Measurements from ENCODE around the gene SCAPER.
"Not testable (repeated sequence)": the region's sequence is repeated elsewhere in the genome, so short reads cannot be mapped to it uniquely, and the experiment has no call there.

Gene SCAPER

GRCh38 chr15:76860201-76860600 lies 44.9 kb downstream of the SCAPER start:
- no peak for TF ChIP-seq CTCF (IDR thresholded peaks at IDR 0.05)
- H3K9me3 Mint-ChIP-seq: peaks cover 10% of the 10 kb centered on the region
- H3K4me1 Mint-ChIP-seq: no peaks in the 10 kb centered on the region
- peaks cover 16% of the 10 kb centered on the region for H3K36me3 Mint-ChIP-seq (ENCODE audit: low read depth)
- no peaks in the 10 kb centered on the region for H3K27me3 Mint-ChIP-seq (ENCODE audit: low read depth, poor library complexity)
- H3K27ac Mint-ChIP-seq: no peak overlapping the region
- no peak for DNase-seq
- no peak overlapping the region for H3K4me3 Mint-ChIP-seq

GRCh38 chr15:76850367-76850766 lies 54.8 kb downstream of the SCAPER start:
- DNase-seq; H3K27me3 Mint-ChIP-seq (ENCODE audit: low read depth, poor library complexity); H3K4me3 Mint-ChIP-seq; H3K4me1 Mint-ChIP-seq; H3K27ac Mint-ChIP-seq: not testable (repeated sequence)
- peaks cover 85% of the 10 kb centered on the region for H3K36me3 Mint-ChIP-seq (ENCODE audit: low read depth)
- H3K9me3 Mint-ChIP-seq: peaks cover 76% of the 10 kb centered on the region

GRCh38 chr15:76846782-76847181 lies 58.4 kb downstream of the SCAPER start:
- Mint-ChIP-seq H3K9me3 (peaks cover 41% of the 10 kb centered on the region), H3K36me3 (ENCODE audit: low read depth) (peaks cover 49% of the 10 kb centered on the region), H3K27me3 (ENCODE audit: low read depth, poor library complexity) (no peaks in the 10 kb centered on the region), H3K4me3 (no peak overlapping the region), H3K4me1 (peaks cover 5% of the 10 kb centered on the region), H3K27ac (no peak overlapping the region)
- no peak for TF ChIP-seq CTCF (IDR thresholded peaks at IDR 0.05)
- no peak for DNase-seq

- Mint-ChIP-seq H3K27me3 (ENCODE audit: low read depth, poor library complexity) (no peaks in the 10 kb centered on the region), H3K4me1 (peaks cover 5% of the 10 kb centered on the region), H3K9me3 (peaks cover 18% of the 10 kb centered on the region), H3K27ac (no peak overlapping the region), H3K36me3 (ENCODE audit: low read depth) (peaks cover 22% of the 10 kb centered on the region), H3K4me3 (no peak overlapping the region)
- no peak for TF ChIP-seq CTCF (IDR thresholded peaks at IDR 0.05)
- DNase-seq: no peak
Measured at GRCh38 chr15:76844096-76844495, 61.0 kb downstream of the SCAPER start.

GRCh38 chr15:76843269-76843668 lies 61.9 kb downstream of the SCAPER start:
- peaks cover 5% of the 10 kb centered on the region for H3K4me1 Mint-ChIP-seq
- DNase-seq: no peak
- no peak overlapping the region for H3K4me3 Mint-ChIP-seq
- peaks cover 15% of the 10 kb centered on the region for H3K9me3 Mint-ChIP-seq
- H3K27ac Mint-ChIP-seq: no peak overlapping the region
- peaks cover 18% of the 10 kb centered on the region for H3K36me3 Mint-ChIP-seq (ENCODE audit: low read depth)
- H3K27me3 Mint-ChIP-seq (ENCODE audit: low read depth, poor library complexity): no peaks in the 10 kb centered on the region
- TF ChIP-seq CTCF (IDR thresholded peaks at IDR 0.05): no peak

GRCh38 chr15:76840830-76841460 lies 64.2 kb downstream of the SCAPER start:
- TF ChIP-seq CTCF (IDR thresholded peaks at IDR 0.05): peak; percentile 45
- no peak for DNase-seq
- Mint-ChIP-seq H3K27ac (no peak overlapping the region), H3K27me3 (ENCODE audit: low read depth, poor library complexity) (no peaks in the 10 kb centered on the region), H3K4me3 (no peak overlapping the region), H3K4me1 (peaks cover 5% of the 10 kb centered on the region), H3K9me3 (peaks cover 4% of the 10 kb centered on the region), H3K36me3 (ENCODE audit: low read depth) (peaks cover 13% of the 10 kb centered on the region)
